HG03159 (cell line): ENCODE data around the gene AP3S1.
A peak's percentile ranks its signal among the peaks of the same experiment; 100 is the strongest.

Experiments
- ATAC-seq: cut with Tn5 transposase; IDR thresholded peaks from one replicate; pipeline ENCODE4 v1.9.1; 2021; ENCODE audit warnings: mild to moderate bottlenecking, moderate library complexity; ENCODE audit not compliant: unreplicated experiment

AP3S1 gene

DNA sequence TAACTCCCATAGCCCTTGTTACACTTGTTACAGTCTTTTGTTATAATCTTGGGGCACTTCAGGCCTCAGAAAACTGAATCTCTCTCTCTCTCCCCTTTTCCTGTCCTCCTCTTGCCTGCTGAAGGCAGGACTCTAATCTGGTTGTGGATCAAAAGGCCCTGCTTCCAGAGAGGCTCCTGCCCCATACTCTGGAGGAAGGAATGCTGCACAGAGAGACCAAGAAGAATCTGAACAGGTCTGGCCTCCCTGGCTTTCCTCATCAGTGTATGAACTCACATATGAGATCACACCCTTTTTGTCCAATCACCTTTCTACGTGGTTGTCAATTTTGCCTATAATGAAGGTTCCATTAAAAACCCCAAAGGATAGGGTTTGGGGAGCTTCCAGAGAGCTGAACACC is 94.3 kb downstream of the AP3S1 start:
- ATAC-seq = no peak

GRCh38 chr5:115939059-115939458 is 97.3 kb downstream of the AP3S1 start:
- ATAC-seq = no peak

DNA sequence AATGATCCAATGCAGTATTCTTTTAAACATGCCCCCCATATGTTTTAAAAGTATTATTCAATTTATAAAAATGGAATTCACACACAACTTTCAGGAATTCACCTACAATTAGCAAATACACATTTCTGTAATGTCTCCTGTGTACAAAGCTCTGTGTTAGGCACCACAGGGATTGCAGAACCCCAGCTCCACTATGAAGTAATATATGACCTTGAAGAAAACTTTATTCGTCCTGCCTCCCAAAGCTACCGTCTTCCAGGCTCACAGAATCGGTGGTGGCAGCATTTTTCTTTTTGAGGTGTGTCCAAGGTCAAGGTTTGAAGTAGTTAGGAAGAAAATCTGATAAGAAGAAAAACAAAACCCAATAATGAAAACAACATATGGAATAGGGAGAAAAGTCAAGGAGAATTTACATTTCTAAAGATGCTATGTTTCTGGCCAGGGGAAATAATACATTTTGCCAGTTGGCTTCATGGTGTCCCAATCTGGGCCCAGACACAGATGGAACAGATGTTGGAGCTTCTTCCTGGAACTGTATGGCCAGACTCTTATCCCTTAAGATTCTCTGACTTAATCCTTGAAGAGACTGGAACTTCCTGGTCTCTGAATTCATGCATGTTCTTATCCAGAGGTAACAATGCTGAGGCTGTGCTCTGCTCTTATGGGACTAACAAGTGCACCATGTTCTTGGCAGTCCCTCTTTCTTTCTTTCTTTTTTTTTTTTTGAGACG is 98.5 kb downstream of the AP3S1 start:
- no peak for ATAC-seq

- no peak for ATAC-seq
Observed at GRCh38 chr5:115941051-115941675, 99.4 kb downstream of the AP3S1 start.

GRCh38 chr5:115944501-115944900 is 102.8 kb downstream of the AP3S1 start:
- no peak for ATAC-seq

- no peak for ATAC-seq
Observed at GRCh38 chr5:115946655-115947054, 104.9 kb downstream of the AP3S1 start.

- ATAC-seq = no peak
Observed at GRCh38 chr5:115947260-115947659, 105.5 kb downstream of the AP3S1 start.

GRCh38 chr5:115948091-115948534 is 106.4 kb downstream of the AP3S1 start:
- ATAC-seq = no peak

GRCh38 chr5:115949096-115949495 is 107.4 kb downstream of the AP3S1 start:
- ATAC-seq = no peak

DNA sequence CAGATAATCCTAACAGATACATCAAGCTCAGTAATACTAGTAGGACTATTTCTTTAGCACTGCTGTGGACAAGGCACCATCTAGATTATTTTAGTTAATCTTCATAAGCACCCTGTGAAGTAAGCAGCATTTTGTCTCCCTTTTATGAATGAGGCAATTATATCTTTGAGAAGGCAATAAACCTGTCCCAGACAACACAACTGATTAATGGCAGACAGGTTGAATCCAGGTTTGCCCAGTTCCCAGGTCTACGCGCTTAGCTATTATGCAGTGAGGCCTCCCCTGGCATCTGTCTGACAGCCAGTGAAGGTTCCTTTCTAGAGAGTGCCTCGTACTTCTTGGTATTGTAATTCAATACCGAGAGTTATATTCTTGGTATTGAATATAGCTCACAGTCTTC is 110.9 kb downstream of the AP3S1 start:
- ATAC-seq = no peak

GRCh38 chr5:115954144-115954543 is 112.4 kb downstream of the AP3S1 start:
- ATAC-seq = no peak

DNA sequence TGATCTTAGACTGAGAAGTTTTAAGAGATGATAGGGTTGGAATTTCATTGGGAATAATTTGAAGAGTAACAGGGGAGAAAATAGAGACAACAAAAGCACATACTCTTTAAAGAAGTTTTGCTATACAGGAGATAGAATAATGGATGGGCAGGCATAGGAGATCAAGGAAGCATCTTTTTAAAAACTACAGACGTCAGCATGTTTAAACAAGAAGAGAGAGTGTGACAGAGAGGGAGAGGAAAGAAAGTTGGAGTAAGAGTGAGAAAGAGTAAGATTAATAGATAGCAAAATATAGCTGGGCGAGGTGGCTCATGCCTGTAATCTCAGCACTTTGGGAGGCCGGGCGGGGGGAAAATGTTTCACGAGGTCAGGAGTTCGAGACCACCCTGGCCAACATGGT is 115.2 kb downstream of the AP3S1 start:
- no peak for ATAC-seq

GRCh38 chr5:115961381-115962238 is 119.9 kb downstream of the AP3S1 start:
- no peak for ATAC-seq

DNA sequence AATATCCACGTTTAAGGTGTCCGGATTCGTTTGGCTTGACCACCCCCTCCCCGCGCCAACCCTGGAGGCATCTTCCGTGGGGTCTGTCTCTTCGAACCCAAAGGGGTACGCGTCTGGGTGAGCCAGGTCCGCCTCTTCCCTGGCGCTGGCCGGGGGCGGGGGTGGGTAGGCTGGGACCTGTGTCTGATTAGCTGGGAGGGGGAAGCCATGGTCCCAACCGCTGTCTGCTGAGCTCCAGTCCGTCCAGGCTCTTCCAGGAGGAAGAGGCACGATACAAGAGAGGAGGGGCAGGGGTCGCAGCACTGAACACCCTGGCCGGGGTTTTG is 120.5 kb downstream of the AP3S1 start, which contains the start of gene LVRN:
TSS of gene LVRN (plus strand) at position 237 of the 326 bp plus-strand sequence. CDS start 143 bp downstream, outside the sequence.
- ATAC-seq = peak; percentile 8

GRCh38 chr5:115962565-115963402 is 121.0 kb downstream of the AP3S1 start:
- peak; percentile 49 for ATAC-seq

- no peak for ATAC-seq
Observed at GRCh38 chr5:115963566-115963965, 121.8 kb downstream of the AP3S1 start.
